Measurements from ENCODE around the gene MAML3.

The MAML3 gene

GRCh38 chr4:140150886-140151698, 2.9 kb downstream of the MAML3 start:
- DNase-seq (peak; percentile 64), ATAC-seq (replicated peaks) (peak; percentile 45 to 58)
- H3K36me3 Mint-ChIP-seq: no peaks in the 10 kb centered on the region
- no peaks in the 10 kb centered on the region for H3K27me3 Mint-ChIP-seq
- peaks cover 9 to 42% of the 10 kb centered on the region in 2 donors for H3K4me1 Mint-ChIP-seq
- peak overlapping the region; percentile 85 for H3K27ac Mint-ChIP-seq
- H3K9me3 Mint-ChIP-seq: no peaks in the 10 kb centered on the region
- H3K4me3 Mint-ChIP-seq: peak overlapping the region; percentile 88 to 95

GRCh38 chr4:140150636-140150885, 3.4 kb downstream of the MAML3 start:
- Mint-ChIP-seq H3K27ac (peak overlapping the region; percentile 85), H3K9me3 (no peaks in the 10 kb centered on the region), H3K4me1 (peaks cover 7 to 38% of the 10 kb centered on the region in 2 donors), H3K4me3 (peak overlapping the region; percentile 88 to 95), H3K27me3 (no peaks in the 10 kb centered on the region), H3K36me3 (no peaks in the 10 kb centered on the region)
- ATAC-seq (replicated peaks) (no peak), DNase-seq (no peak)

- peak overlapping the region; percentile 85 for H3K27ac Mint-ChIP-seq
- peak overlapping the region; percentile 88 to 95 for H3K4me3 Mint-ChIP-seq
- peak; percentile 38 to 41 for ATAC-seq (replicated peaks)
- peak; percentile 37 for DNase-seq
- H3K36me3 Mint-ChIP-seq: no peaks in the 10 kb centered on the region
- no peaks in the 10 kb centered on the region for H3K9me3 Mint-ChIP-seq
- H3K4me1 Mint-ChIP-seq: peaks cover 7 to 38% of the 10 kb centered on the region in 2 donors
- H3K27me3 Mint-ChIP-seq: no peaks in the 10 kb centered on the region
These were observed 3.9 kb downstream of the MAML3 start for GRCh38 chr4:140149846-140150635.

GRCh38 chr4:140144050-140144449, 9.9 kb downstream of the MAML3 start:
- Mint-ChIP-seq H3K9me3 (no peaks in the 10 kb centered on the region), H3K27ac (no peak overlapping the region), H3K4me3 (no peak overlapping the region), H3K36me3 (no peaks in the 10 kb centered on the region), H3K27me3 (no peaks in the 10 kb centered on the region), H3K4me1 (peaks cover 0 to 4% of the 10 kb centered on the region in 2 donors)
- DNase-seq (no peak), ATAC-seq (replicated peaks) (no peak)

GRCh38 chr4:140141210-140141835, 12.7 kb downstream of the MAML3 start:
- peaks cover 5 to 10% of the 10 kb centered on the region in 2 donors for H3K4me1 Mint-ChIP-seq
- DNase-seq (no peak), ATAC-seq (replicated peaks) (peak in 1 of 2 donors; percentile 29)
- peaks cover 0 to 6% of the 10 kb centered on the region in 2 donors for H3K27me3 Mint-ChIP-seq
- H3K4me3 Mint-ChIP-seq: no peak overlapping the region
- H3K9me3 Mint-ChIP-seq: no peaks in the 10 kb centered on the region
- no peak overlapping the region for H3K27ac Mint-ChIP-seq
- H3K36me3 Mint-ChIP-seq: no peaks in the 10 kb centered on the region

GRCh38 chr4:140140566-140140965, 13.4 kb downstream of the MAML3 start:
- no peak overlapping the region for H3K4me3 Mint-ChIP-seq
- peaks cover 5 to 10% of the 10 kb centered on the region in 2 donors for H3K4me1 Mint-ChIP-seq
- no peak overlapping the region for H3K27ac Mint-ChIP-seq
- H3K9me3 Mint-ChIP-seq: no peaks in the 10 kb centered on the region
- peaks cover 0 to 6% of the 10 kb centered on the region in 2 donors for H3K27me3 Mint-ChIP-seq
- DNase-seq (no peak), ATAC-seq (replicated peaks) (no peak)
- no peaks in the 10 kb centered on the region for H3K36me3 Mint-ChIP-seq

GRCh38 chr4:140138428-140138827, 15.6 kb downstream of the MAML3 start:
- ATAC-seq (replicated peaks): no peak
- DNase-seq: no peak
- Mint-ChIP-seq H3K27ac (no peak overlapping the region), H3K36me3 (no peaks in the 10 kb centered on the region), H3K4me1 (peaks cover 10 to 12% of the 10 kb centered on the region in 2 donors), H3K27me3 (peaks cover 0 to 6% of the 10 kb centered on the region in 2 donors), H3K4me3 (no peak overlapping the region), H3K9me3 (no peaks in the 10 kb centered on the region)

GRCh38 chr4:140137671-140138070, 16.3 kb downstream of the MAML3 start:
- DNase-seq (no peak), ATAC-seq (replicated peaks) (no peak)
- Mint-ChIP-seq H3K36me3 (no peaks in the 10 kb centered on the region), H3K9me3 (no peaks in the 10 kb centered on the region), H3K27me3 (peaks cover 0 to 6% of the 10 kb centered on the region in 2 donors), H3K4me3 (no peak overlapping the region), H3K4me1 (peaks cover 10% of the 10 kb centered on the region in 2 donors), H3K27ac (no peak overlapping the region)

GRCh38 chr4:140136509-140136908, 17.5 kb downstream of the MAML3 start:
- DNase-seq: no peak
- H3K4me1 Mint-ChIP-seq: peaks cover 14 to 21% of the 10 kb centered on the region in 2 donors
- peaks cover 0 to 6% of the 10 kb centered on the region in 2 donors for H3K27me3 Mint-ChIP-seq
- no peaks in the 10 kb centered on the region for H3K36me3 Mint-ChIP-seq
- no peak overlapping the region for H3K27ac Mint-ChIP-seq
- H3K9me3 Mint-ChIP-seq: no peaks in the 10 kb centered on the region
- no peak for ATAC-seq (replicated peaks)
- no peak overlapping the region for H3K4me3 Mint-ChIP-seq

- Mint-ChIP-seq H3K9me3 (no peaks in the 10 kb centered on the region), H3K27me3 (peaks cover 0 to 6% of the 10 kb centered on the region in 2 donors), H3K27ac (no peak overlapping the region), H3K4me3 (no peak overlapping the region), H3K4me1 (peaks cover 14 to 24% of the 10 kb centered on the region in 2 donors), H3K36me3 (no peaks in the 10 kb centered on the region)
- no peak for ATAC-seq (replicated peaks)
- no peak for DNase-seq
These were observed 18.4 kb downstream of the MAML3 start for GRCh38 chr4:140135529-140136088.

- Mint-ChIP-seq H3K27me3 (peaks cover 0 to 6% of the 10 kb centered on the region in 2 donors), H3K4me3 (no peak overlapping the region), H3K27ac (no peak overlapping the region), H3K9me3 (no peaks in the 10 kb centered on the region), H3K36me3 (no peaks in the 10 kb centered on the region), H3K4me1 (peaks cover 14 to 24% of the 10 kb centered on the region in 2 donors)
- ATAC-seq (replicated peaks) (no peak), DNase-seq (no peak)
These were observed 19.1 kb downstream of the MAML3 start for GRCh38 chr4:140134746-140135425.

GRCh38 chr4:140133576-140133975, 20.4 kb downstream of the MAML3 start:
- H3K36me3 Mint-ChIP-seq: no peaks in the 10 kb centered on the region
- no peak for ATAC-seq (replicated peaks)
- H3K27ac Mint-ChIP-seq: no peak overlapping the region
- peaks cover 0 to 6% of the 10 kb centered on the region in 2 donors for H3K27me3 Mint-ChIP-seq
- H3K4me1 Mint-ChIP-seq: peaks cover 16 to 24% of the 10 kb centered on the region in 2 donors
- H3K4me3 Mint-ChIP-seq: no peak overlapping the region
- DNase-seq: no peak
- no peaks in the 10 kb centered on the region for H3K9me3 Mint-ChIP-seq

- no peak overlapping the region for H3K4me3 Mint-ChIP-seq
These were observed 22.2 kb downstream of the MAML3 start for GRCh38 chr4:140131675-140132229.

More at GRCh38 chr4:140131675-140132229, 22.2 kb downstream of the MAML3 start:
- H3K9me3 Mint-ChIP-seq: no peaks in the 10 kb centered on the region
- H3K27ac Mint-ChIP-seq: no peak overlapping the region
- ATAC-seq (replicated peaks) (peak; percentile 69 to 72), DNase-seq (no peak)
- H3K27me3 Mint-ChIP-seq: peaks cover 2 to 8% of the 10 kb centered on the region in 2 donors
- peaks cover 18 to 25% of the 10 kb centered on the region in 2 donors for H3K4me1 Mint-ChIP-seq
- peaks cover 0 to 3% of the 10 kb centered on the region in 2 donors for H3K36me3 Mint-ChIP-seq

All from stimulated activated naive B cell treated with anti-CD40 and anti-IgM and Interleukin-4, amounts not matched to agents 10 μg/mL and 1 μg/mL and 100 μg/mL, for 72 hours (primary cell).